Vagina (tissue), 2 donors: ENCODE measurements around the gene PHB1. TPM values are rescaled to one million over a fixed set of nuclear protein-coding genes. Genes with fewer than 3 reads are reported as not detected.
A peak's percentile ranks its signal among the peaks of the same experiment; 100 is the strongest.
"Not testable (repeated sequence)": the region's sequence is repeated elsewhere in the genome, so short reads cannot be mapped to it uniquely, and the experiment has no call there.

Experiments used
- DNase-seq, 2 donors: peaks; one replicate each; pipeline ENCODE4 v3.0.0-alpha.2; 2017; ENCODE audit errors: extremely low spot score in 2 of 2
- H3K27ac ChIP-seq: fragments of 200-600 bp; sonication (generic); one replicate; pipeline ENCODE4 v1.5.1; 2019
- H3K27me3 ChIP-seq: fragments of 200-600 bp; sonication (generic); one replicate; pipeline ENCODE4 v1.5.1; 2019
- H3K36me3 ChIP-seq, 2 donors: fragments of 200-600 bp; sonication (generic); one replicate each; pipeline ENCODE4 v1.5.1; 2017 to 2019
- H3K4me1 ChIP-seq: fragments of 200-600 bp; sonication (generic); one replicate; pipeline ENCODE4 v1.5.1; 2019
- H3K4me3 ChIP-seq, 2 donors: fragments of 200-600 bp; sonication (generic); 1 replicate in 1 of 2; 2 replicates in 1 of 2; pipeline ENCODE4 v1.5.1; 2016 to 2019
- H3K9me3 ChIP-seq: fragments of 200-600 bp; sonication (generic); one replicate; pipeline ENCODE4 v1.5.1; 2019
- CTCF ChIP-seq, 3 experiments: fragments of 450-650 bp in 2 of 3; fragments of 200-600 bp in 1 of 3; sonication (generic) in 1 of 3; IDR thresholded peaks; one replicate each; pipeline ENCODE4 v1.5.1; 2017 to 2019; ENCODE audit warnings: antibody characterized with exemption in 3 of 3, mild to moderate bottlenecking in 2 of 3, moderate library complexity in 2 of 3
- POLR2A ChIP-seq, 2 donors: fragments of 450-650 bp; IDR thresholded peaks; one replicate each; pipeline ENCODE4 v1.6.1; 2017; ENCODE audit warnings: antibody characterized with exemption in 2 of 2, mild to moderate bottlenecking in 2 of 2, moderate library complexity in 2 of 2
- POLR2AphosphoS5 ChIP-seq, 2 donors: sonication (generic); formaldehyde crosslinking; IDR thresholded peaks; one replicate each; pipeline ENCODE4 v1.9.0; 2017; ENCODE audit warnings: antibody characterized with exemption in 2 of 2, mild to moderate bottlenecking in 2 of 2, low read depth in 1 of 2; ENCODE audit not compliant: insufficient read depth in 1 of 2
- intact Hi-C: fragments of 100-400 bp; cut with DNase I; formaldehyde crosslinking; loops from one replicate; pipeline ENCODE4 v1.15.1; 2023
- total RNA-seq: library from RNA; depleted of rRNA; stranded (reverse); fragments of >200 nt; gene quantifications from one replicate; pipeline ENCODE4 v1.2.3, GENCODE V29; 2016

PHB1 gene
- total RNA-seq, 1 donor from 2014 or later, result 58.7 TPM

GRCh38 chr17:49369760-49370159 is 44.9 kb downstream of the PHB1 start:
- TF ChIP-seq POLR2A (IDR thresholded peaks at IDR 0.05) (no peak), POLR2AphosphoS5 (IDR thresholded peaks at IDR 0.05; ENCODE audit: insufficient read depth in 1 of 2, low read depth in 1 of 2) (no peak), CTCF (IDR thresholded peaks at IDR 0.05) (no peak)
- no peaks in the 10 kb centered on the region for H3K9me3 ChIP-seq
- no peaks in the 10 kb centered on the region for H3K27me3 ChIP-seq
- no peaks in the 10 kb centered on the region for H3K4me1 ChIP-seq
- H3K4me3 ChIP-seq, result no peak overlapping the region
- H3K27ac ChIP-seq, result no peak overlapping the region
- DNase-seq, result no peak
- no peaks in the 10 kb centered on the region for H3K36me3 ChIP-seq
- intact Hi-C loops, result no loop called here

GRCh38 chr17:49369089-49369488 is 45.6 kb downstream of the PHB1 start:
- intact Hi-C loops, result no loop called here
- Histone ChIP-seq H3K27me3 (no peaks in the 10 kb centered on the region), H3K36me3 (no peaks in the 10 kb centered on the region), H3K4me3 (no peak overlapping the region), H3K4me1 (no peaks in the 10 kb centered on the region), H3K9me3 (no peaks in the 10 kb centered on the region), H3K27ac (no peak overlapping the region)
- TF ChIP-seq POLR2A (IDR thresholded peaks at IDR 0.05) (no peak), POLR2AphosphoS5 (IDR thresholded peaks at IDR 0.05; ENCODE audit: insufficient read depth in 1 of 2, low read depth in 1 of 2) (no peak), CTCF (IDR thresholded peaks at IDR 0.05) (no peak)
- no peak for DNase-seq

- no peak for TF ChIP-seq CTCF (IDR thresholded peaks at IDR 0.05)
- TF ChIP-seq POLR2AphosphoS5 (IDR thresholded peaks at IDR 0.05; ENCODE audit: insufficient read depth in 1 of 2, low read depth in 1 of 2), result no peak
- TF ChIP-seq POLR2A (IDR thresholded peaks at IDR 0.05), result no peak
- intact Hi-C loops, result no loop called here
- Histone ChIP-seq H3K4me1 (peaks cover 7% of the 10 kb centered on the region), H3K36me3 (no peaks in the 10 kb centered on the region), H3K27me3 (no peaks in the 10 kb centered on the region), H3K9me3 (no peaks in the 10 kb centered on the region), H3K27ac (no peak overlapping the region), H3K4me3 (no peak overlapping the region)
- DNase-seq, result no peak
Measured at GRCh38 chr17:49365667-49366066, 49.0 kb downstream of the PHB1 start.

GRCh38 chr17:49365126-49365525 is 49.6 kb downstream of the PHB1 start:
- H3K27me3 ChIP-seq, DNase-seq, intact Hi-C loops, H3K27ac ChIP-seq, H3K9me3 ChIP-seq, H3K4me3 ChIP-seq, H3K36me3 ChIP-seq: not testable (repeated sequence)
- peaks cover 12% of the 10 kb centered on the region for H3K4me1 ChIP-seq

- H3K36me3 ChIP-seq, result no peaks in the 10 kb centered on the region
- no peak for DNase-seq
- H3K27ac ChIP-seq, result no peak overlapping the region
- no peaks in the 10 kb centered on the region for H3K27me3 ChIP-seq
- peaks cover 21% of the 10 kb centered on the region for H3K4me1 ChIP-seq
- no peak for TF ChIP-seq POLR2AphosphoS5 (IDR thresholded peaks at IDR 0.05; ENCODE audit: insufficient read depth in 1 of 2, low read depth in 1 of 2)
- no peak for TF ChIP-seq CTCF (IDR thresholded peaks at IDR 0.05)
- TF ChIP-seq POLR2A (IDR thresholded peaks at IDR 0.05), result no peak
- intact Hi-C loops, result no loop called here
- no peaks in the 10 kb centered on the region for H3K9me3 ChIP-seq
- H3K4me3 ChIP-seq, result no peak overlapping the region
Measured at GRCh38 chr17:49364119-49364518, 50.6 kb downstream of the PHB1 start.

- Histone ChIP-seq H3K27ac (peak overlapping the region; percentile 97), H3K4me1 (peaks cover 29% of the 10 kb centered on the region), H3K27me3 (no peaks in the 10 kb centered on the region), H3K36me3 (no peaks in the 10 kb centered on the region), H3K9me3 (no peaks in the 10 kb centered on the region), H3K4me3 (no peak overlapping the region)
- TF ChIP-seq POLR2AphosphoS5 (IDR thresholded peaks at IDR 0.05; ENCODE audit: insufficient read depth in 1 of 2, low read depth in 1 of 2) (no peak), POLR2A (IDR thresholded peaks at IDR 0.05) (no peak), CTCF (IDR thresholded peaks at IDR 0.05) (no peak)
- DNase-seq, result no peak
- intact Hi-C loops, result no loop called here
Measured at GRCh38 chr17:49363251-49363650, 51.4 kb downstream of the PHB1 start.
